ENCODE results near the gene MPG.

GRCh38 chr16:59440-60059, 18.5 kb upstream of the MPG start:
- TF ChIP-seq CEBPB (IDR thresholded peaks at IDR 0.05) = no peak
- TF ChIP-seq MAX (IDR thresholded peaks at IDR 0.05) = no peak
- TF ChIP-seq EP300 (IDR thresholded peaks at IDR 0.05; ENCODE audit: borderline replicate concordance) = no peak
- TF ChIP-seq RAD21 (IDR thresholded peaks at IDR 0.05; ENCODE audit: low read depth) = no peak
- TF ChIP-seq REST (IDR thresholded peaks at IDR 0.05; ENCODE audit: low read depth) = no peak
- TF ChIP-seq TEAD4 (IDR thresholded peaks at IDR 0.05) = no peak
- no peak for TF ChIP-seq TAF1 (IDR thresholded peaks at IDR 0.05; ENCODE audit: low read depth)
- TF ChIP-seq CREB1 (IDR thresholded peaks at IDR 0.05; ENCODE audit: low read depth) = no peak

Measured in Ishikawa (cell line).